Head of caudate nucleus (tissue), 42 donors: Measurements from ENCODE around the gene HLF.

Experiments
- DNase-seq, 42 donors: peaks; one replicate each; pipeline versions ENCODE4 v3.0.0 to v3.0.0-alpha.2; 2020 to 2021; ENCODE audit warnings: mixed read lengths in 7 of 42
- intact Hi-C: fragments of 100-400 bp; cut with DNase I; formaldehyde crosslinking; loops from one replicate; pipeline ENCODE4 v1.15.0; 2022

Gene HLF, protein sequence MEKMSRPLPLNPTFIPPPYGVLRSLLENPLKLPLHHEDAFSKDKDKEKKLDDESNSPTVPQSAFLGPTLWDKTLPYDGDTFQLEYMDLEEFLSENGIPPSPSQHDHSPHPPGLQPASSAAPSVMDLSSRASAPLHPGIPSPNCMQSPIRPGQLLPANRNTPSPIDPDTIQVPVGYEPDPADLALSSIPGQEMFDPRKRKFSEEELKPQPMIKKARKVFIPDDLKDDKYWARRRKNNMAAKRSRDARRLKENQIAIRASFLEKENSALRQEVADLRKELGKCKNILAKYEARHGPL

DNA sequence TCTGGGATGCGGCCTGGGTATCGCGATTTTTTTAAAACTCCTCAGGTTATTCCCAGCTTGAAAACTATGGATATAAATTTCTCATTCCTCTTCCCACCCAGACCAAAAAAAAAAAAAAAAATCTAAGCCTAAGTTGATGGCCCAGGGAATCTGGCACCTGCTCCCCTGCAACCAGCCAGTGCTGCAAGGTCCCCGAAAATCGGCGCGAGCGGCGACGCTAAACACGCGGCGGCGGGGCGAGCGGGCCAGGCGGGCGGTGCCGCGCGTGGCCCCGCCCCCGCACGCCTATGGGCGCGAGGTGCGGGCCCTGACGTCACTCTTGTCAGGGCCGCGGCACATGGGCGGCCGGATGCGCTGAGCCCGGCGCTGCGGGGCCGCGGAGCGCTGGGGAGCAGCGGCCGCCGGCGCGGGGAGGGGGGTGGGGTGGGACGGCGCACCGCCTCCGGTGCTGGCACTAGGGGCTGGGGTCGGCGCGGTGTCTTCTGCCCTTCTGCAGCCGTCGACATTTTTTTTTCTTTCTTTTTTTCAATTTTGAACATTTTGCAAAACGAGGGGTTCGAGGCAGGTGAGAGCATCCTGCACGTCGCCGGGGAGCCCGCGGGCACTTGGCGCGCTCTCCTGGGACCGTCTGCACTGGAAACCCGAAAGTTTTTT is at the start of gene HLF:
Gene HLF, plus strand, starts transcription at position 316 of the 654 bp plus-strand sequence. CDS start 525 bp downstream, outside the sequence.
- peak; percentile 48 to 94 (median 88) for DNase-seq
- intact Hi-C loops = loop anchor here (2.0 kb wide), 1 partner anchor 26 kb away; no protein-coding TSS in a partner anchor

DNA sequence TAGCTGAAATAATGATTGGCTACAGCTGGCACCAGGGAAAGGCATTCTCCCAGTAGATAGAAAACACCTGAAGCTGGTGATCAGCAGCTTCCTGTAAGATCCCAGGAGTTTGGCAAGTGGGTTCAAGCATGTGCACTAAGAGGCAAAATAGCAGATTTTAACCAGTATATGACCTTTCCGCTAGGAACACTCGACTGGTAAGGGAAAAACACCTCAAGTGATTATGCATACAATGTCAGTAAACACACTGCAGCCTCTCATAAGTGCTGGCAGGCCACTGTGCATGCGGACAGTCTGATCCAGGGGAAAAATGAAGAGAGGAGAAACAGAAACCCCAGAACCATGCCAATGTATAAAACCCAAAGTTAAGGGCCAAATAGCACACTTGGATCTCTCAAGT is 49.0 kb upstream of the HLF start:
- intact Hi-C loops = no loop called here
- no peak for DNase-seq

DNA sequence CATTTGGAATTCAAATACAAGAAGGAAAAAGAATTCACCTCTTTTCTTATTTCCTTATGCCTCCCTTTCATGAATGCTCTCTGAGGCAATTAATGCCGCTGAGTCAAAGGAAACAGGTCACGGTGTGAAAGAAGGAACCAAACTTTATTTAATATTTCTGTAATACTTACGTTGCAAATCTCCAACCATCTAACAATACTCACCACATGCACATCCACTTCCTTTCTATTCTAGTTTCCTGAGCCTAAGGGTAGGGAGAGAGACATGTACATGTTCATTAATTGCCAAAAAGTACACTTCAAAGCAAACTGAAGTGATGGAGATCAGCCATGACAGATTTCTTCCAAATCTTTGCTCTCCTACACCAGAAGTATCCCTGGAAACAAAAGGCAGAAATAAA is 47.9 kb upstream of the HLF start:
- intact Hi-C loops = no loop called here
- DNase-seq = no peak

DNA sequence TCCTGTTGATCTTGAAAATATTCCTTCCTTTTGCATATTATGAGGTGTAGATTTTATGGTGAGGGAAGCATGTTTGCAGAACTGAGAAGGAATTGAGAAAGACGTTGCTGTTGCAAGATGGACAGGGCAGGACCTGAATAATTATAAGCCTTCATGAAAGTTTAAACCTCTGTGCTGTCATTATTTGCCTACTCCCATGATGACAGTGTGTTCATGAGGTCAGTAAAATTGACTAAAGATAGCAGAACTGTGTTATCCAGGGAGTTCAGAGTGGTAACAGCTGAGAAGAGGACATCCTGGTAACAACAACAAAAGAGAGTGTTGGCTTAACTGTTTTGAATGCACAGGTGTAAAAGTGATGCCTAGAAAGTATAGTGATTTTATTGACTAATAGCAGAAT is 45.3 kb upstream of the HLF start:
- intact Hi-C loops = no loop called here
- no peak for DNase-seq

DNA sequence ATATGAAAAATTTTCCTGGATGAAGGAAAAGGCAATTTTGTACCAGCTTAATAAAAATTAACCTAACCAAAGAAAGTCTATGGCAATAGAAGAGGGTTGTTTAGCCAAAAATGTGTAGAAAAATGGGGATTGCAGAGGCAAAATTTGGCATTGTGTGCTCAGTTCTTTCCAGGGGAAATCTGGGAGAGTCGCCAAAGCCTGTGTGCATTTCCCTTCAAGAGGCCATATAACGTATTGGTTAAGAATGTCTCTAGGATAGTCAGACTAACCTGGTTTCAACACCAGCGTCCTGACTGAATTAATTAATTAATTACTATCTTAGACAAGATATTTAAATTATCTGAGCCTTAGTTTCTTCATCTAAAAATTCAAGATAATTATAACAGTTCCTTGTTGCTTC is 44.8 kb upstream of the HLF start:
- intact Hi-C loops = no loop called here
- no peak for DNase-seq

DNA sequence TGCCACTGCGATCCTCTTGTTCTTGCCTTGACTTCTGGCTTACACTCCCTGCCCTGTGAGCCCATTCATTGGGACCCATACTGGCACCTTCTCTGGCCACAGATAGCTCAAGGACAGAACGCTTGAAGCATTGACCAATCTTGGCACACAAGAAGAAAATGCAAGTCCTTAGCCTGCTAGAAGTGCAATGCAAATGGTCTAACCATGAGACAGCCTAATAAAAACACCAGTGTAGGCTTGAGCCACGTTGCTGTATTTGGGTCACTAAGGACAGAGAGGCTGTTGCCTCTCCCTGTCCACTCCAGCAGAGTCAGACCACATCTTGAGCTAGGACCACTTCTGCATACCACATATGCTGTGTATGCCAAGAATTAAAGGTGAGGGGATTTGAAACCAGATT is 41.2 kb upstream of the HLF start:
- DNase-seq = no peak
- intact Hi-C loops = no loop called here

DNA sequence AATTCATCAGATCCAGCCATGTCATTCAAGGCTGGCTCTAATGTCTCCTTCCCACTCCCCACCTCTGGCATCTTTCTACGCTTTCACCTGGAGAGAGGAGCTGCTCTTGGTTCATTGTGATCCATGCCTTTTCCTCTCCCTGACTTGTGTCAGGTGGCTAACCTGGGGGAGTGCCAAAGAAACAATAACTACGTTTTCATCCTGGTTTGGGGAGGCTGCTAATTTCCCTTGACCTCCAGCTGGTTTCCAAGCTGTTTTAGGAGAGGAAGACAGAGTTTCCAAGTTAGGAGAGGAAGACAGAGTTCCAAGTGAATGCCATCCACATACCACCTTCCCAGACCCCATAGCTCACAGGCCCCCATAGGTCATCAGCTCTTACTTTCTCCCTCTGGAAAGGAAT is 40.0 kb upstream of the HLF start:
- intact Hi-C loops = no loop called here
- no peak for DNase-seq

DNA sequence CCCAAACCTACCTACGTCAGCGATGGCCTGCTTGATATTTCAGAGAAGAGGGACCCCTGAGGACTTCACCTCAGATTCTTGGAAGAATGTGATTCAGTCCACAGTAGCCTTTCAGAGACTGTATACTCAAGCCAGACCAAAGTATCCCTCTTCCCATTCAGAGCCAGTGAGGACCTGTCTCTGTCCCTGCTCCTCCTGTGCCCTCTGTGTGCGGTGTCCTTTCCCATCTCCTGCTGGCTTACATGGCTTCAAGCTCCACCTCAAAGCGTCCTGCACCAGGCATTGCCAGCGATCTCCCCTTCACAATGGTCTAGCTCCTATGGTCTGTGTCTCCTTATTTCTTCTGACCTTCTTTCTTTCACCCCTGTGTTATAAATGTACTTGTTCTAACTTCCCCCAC is 39.5 kb upstream of the HLF start:
- no peak for DNase-seq
- intact Hi-C loops = no loop called here

DNA sequence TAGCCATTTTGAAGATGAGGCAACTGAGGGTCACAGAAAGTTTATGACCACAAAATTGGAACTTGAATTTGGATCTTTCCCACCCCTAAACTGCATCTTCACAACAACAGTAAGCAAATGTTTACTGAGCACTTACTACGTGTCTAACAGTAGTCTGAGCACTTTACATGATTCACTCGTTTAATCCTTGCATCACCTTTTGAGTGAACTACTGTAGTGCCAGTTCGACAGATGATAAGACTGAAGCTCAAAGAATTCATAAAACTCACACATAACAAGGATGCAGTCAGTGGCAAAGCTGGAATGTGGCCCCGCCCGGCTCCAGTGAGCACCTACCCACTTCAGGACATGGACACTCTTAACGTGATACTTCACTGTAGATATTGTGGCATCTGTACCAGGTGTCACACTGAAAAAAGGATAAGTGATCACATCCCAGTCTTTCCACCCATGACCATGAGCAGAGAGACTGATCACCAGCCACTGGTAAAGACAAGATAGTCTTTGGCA is 36.0 kb upstream of the HLF start:
- no peak for DNase-seq
- intact Hi-C loops = no loop called here

DNA sequence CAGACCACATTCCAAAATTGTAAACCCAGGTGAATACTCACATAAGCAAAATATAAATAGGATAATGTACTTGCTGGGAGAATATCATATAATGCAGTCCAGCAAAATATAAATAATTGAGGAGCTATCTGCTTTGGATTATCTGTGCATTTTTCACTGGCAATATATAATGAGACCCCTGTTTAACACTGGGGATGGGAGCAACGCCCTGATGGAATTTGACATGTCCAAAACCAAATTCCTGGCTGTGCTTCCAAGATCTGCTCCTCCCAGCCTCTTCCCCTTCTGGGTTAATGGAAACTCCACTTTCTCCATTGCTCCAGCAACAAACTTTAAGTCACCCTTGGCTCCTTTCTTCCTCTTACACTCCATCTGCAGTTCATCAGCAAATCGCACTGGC is 35.5 kb upstream of the HLF start:
- DNase-seq = no peak
- intact Hi-C loops = no loop called here

DNA sequence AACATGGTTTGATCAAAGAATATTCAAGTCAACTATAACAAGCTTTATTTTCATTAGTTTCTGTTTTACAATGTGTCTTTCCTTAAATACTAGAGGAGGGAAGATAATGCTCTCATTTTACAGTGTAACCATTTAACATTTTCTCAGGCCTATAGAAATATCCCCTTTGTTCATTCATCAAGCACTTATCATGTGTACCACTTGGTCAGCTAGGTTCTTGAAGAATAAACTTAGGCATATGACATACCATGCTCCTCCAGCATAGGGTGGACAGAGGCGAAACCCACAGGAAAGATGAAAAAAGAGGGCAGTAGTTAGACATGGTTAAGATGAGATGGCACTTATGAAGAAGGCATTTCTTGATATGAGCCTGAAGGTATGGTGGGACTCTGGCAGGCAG is 34.0 kb upstream of the HLF start:
- DNase-seq = no peak
- intact Hi-C loops = no loop called here

DNA sequence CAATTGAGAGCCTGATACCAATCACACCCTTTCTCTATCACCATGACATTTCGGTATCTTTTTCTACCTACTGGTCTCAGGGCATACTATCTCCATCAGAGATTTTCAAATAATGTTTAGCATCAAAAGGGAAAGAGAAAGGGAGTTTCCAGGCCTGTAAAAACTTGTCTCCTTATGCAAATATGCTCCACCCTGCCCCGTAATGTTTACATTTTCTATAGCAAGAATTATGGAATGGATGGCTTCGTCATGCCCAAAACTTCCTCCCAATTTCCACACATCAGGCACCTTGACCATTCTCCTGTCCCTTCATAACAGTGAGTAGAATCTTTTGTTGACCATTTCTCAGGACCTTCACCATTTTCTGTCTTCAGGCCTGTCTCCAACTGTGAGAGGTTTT is 30.9 kb upstream of the HLF start:
- intact Hi-C loops = no loop called here
- no peak for DNase-seq

DNA sequence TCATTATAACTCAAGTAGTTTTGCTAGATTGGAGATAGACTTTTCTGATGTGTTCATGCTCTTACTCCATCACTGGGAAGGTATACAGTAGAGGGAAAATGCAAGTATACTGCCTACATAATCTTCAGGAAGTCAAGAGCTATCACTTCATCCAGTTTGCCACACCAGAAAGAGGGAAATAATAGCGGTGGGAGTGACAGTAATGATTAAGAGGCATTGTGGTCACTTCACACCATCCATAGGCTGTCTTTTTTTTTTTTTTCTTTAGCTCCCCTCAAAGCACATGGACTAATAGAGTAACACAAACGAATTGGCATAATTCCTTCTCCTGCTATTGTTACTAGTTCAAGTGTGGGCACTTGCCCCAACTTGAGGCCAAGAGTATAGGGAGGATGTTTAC is 28.4 kb upstream of the HLF start:
- intact Hi-C loops = no loop called here
- DNase-seq = no peak

DNA sequence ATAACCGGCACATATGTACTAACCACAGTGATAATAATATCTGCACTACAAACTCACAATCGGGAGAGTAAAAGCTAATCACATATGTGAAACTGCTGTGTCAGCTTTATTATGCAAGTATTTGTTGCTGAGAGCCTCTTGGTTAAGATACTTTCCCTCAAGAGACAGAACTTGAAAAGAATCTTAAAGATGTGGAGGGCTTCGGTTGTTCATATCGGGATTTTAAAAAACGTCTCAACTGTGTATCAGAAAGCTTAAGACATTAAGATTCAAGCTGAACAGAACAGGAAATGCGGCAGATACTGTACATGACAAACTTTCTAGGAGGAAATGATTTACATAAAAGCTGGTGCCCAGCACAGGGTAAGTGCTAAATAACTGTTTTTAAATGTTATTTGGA is 27.5 kb upstream of the HLF start:
- no peak for DNase-seq
- intact Hi-C loops = no loop called here

DNA sequence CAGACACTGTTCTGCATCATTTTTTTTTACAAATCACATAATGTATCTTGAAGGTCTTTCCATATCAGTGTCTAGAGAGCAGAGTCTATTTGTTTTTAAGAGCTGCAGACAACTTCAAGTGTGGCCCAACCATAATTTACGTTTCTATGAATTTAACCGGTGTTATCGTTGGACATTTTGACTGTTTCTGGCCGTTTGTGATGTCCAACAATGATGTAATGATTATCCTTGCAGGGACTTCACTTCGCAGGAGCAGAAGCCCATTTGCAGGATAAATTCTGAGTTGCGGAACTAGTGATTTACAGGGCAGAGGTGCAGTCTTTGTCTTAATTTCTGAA is 26.9 kb upstream of the HLF start:
- intact Hi-C loops = loop anchor here (2.0 kb wide), 1 partner anchor 27 kb away; the partner anchor contains the start of gene HLF

DNA sequence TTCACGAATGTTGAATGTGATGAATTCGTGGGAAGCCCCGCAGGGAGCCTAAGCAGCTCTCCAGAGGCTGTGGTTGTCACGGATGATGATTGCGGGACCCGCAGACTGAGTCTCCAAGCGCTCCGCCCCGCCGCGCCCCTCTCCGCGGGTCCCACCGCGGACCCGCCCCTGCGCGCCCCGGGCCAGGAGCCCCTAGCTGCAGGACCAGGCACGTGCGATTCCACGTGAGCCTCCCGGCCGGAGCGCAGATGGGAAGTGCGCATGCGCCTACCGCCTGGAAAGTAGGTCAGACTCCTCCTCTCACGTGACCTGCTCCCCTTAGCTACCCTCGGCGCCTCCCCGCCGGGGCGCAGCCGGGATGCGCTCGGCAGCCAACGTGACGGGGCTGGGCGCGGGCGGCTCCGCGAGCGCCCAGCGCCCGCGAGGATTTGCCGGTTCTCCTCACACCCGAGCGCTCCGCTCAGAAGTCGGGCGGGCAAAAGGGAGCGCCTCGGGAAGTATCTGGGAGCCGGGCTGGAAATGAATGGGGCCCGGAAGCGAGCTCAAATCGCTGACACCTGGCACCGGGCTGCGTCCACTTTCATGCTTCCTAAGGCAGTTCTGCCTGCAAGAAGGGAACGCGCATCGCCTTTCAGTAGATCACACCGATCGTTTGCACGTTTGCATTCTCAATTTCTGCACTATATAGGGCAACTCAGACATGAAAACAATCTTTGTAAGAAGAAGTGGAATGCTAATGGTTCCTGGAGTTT is 26.4 kb upstream of the HLF start:
- peak; percentile 90 to 98 (median 96) for DNase-seq
- intact Hi-C loops = loop anchor here (2.0 kb wide), 1 partner anchor 26 kb away; the partner anchor contains the start of gene HLF

More for the DNA sequence above, 26.9 kb upstream of the HLF start:
- no peak for DNase-seq

DNA sequence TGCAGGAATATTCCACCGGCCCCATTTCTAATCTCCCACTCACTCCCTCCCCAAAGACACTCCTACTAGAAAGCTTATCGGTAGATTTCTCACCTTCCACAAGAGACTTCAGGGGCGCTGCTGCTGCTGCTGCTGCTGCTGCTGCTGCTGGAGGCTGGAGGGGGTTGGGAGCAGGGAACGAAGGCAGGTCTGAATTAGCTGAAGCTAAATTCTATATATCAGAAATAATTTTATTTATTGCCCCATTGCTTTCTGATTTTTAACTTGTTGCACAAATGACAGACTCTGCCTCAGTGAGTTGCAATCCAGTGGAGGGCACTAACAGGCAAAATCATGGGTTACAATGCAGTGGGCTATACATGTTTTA is 25.8 kb upstream of the HLF start:
- DNase-seq = peak in 41 of 42 donors; percentile 29 to 86 (median 63)
- intact Hi-C loops = loop anchor here (2.0 kb wide), 1 partner anchor 26 kb away; the partner anchor contains the start of gene HLF

DNA sequence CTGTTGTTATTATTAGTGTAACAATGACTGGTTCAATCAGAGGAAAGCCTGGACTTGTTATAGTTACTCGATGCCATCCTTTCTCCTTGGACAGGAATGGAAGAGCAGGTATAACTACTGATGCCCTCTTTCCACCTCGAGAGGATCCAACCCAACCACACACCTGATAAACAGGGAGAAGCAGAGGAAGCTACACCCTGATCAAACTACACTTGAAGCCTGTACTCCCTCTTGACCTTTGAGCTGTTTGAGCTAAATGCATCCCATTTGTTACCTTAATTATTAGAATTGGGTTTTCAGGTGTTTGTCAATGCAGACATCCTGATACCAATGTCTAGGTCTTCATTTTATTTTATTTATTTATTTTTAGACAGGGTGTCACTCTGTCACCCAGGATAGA is 23.7 kb upstream of the HLF start:
- intact Hi-C loops = no loop called here
- no peak for DNase-seq

DNA sequence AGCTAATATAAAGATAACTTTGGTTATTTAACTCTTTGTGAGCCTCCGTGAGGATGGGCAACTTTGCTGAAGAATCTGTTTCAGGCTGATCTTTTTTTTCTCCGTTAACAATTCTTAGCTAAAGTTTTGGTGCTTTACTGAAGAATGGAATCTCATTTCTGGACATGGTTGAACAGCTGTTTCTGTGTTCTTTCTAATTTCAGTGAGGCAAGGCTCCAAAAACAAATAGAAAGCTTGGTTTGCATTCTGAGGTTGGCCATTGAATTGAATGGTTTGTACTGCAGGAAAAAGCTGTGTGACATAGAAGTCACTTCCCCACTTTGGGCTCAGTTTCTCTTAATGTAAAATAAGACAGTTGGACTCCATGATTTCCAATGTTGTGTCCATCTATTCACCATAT is 22.3 kb upstream of the HLF start:
- no peak for DNase-seq
- intact Hi-C loops = no loop called here

DNA sequence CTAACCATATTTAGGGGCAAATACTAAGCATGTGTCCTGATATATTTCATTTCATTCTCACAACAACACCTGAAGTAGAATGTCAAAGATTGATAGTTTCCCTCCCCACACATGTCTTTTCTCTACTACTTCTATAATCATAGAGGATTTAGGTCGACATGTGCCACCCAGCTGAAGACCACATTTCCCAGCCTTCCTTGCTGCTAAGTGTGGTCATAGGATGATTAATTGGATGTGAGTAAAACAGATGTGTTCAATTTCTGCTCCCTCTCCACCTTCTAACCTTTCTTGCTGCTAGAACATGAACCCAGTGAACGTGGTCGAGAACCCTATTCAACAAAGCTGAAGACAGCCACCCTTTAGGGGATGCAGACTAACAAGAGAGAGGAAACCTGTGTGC is 18.8 kb upstream of the HLF start:
- no peak for DNase-seq
- intact Hi-C loops = no loop called here
